UCSD-AML1 (cell line): ENCODE results near the gene UGT1A9.

Experiments used
- DNase-seq: peaks from one replicate; lab custom pipeline; 2025; ENCODE audit not compliant: unreplicated experiment; lab: John Stamatoyannopoulos, UW

The UGT1A9 gene

GRCh38 chr2:233815861-233816260, 144.2 kb downstream of the UGT1A9 start:
- DNase-seq, result no peak

GRCh38 chr2:233816334-233816733, 144.6 kb downstream of the UGT1A9 start:
- DNase-seq, result no peak

DNA sequence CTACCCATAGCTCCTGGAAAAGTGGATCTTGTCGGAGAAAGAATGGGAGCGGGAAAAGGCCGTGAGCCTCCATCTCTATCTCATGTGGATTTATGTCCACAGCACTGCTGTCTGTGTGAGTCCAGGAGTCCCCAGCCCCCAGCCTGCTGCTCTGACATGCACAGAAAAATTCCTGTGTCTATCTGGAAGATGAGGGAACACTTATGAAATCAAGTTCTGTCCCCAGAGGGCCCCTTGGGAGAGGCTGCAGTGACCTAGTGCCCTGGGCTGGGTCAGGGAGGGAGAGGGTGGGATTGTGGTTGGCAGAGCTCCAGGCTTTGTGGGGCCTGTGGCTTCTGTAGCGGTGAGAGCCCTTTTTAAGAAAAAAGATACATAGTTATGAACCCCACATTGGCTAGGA, 145.1 kb downstream of the UGT1A9 start:
- no peak for DNase-seq

GRCh38 chr2:233817361-233817911, 145.7 kb downstream of the UGT1A9 start:
- DNase-seq, result no peak

DNA sequence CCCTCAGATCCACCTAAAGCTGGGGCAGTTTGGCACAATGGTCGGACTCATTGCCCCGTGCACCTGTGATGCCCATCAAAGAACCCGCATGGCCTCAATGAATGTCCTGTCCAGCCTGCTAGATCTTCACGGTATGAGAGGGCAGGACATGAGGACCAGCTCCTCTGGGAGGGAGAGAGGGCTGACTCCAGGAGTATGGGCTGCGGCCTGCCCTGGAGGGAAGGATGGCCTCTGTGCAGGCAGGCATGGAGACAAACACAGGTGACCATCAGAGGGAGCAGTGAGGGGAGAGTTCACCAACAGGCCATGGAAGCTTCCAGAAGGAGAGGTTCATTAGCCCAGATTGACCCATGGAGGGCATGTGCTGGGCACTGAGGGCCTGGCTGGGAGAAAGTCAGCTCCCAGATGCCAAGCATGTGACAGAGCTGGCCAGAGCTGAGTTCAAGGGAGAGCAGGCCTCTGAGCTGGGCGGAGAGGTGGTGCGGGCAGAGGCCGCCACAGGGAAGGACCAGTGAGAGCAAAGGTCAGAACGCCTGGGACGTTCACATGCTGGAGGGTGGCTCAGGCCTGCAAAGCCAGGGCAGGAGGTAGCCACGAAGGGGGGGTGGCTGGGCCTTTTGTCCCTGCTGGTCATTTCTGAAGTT, 146.4 kb downstream of the UGT1A9 start:
- no peak for DNase-seq

- no peak for DNase-seq
These were observed 147.2 kb downstream of the UGT1A9 start for GRCh38 chr2:233818639-233819621.

DNA sequence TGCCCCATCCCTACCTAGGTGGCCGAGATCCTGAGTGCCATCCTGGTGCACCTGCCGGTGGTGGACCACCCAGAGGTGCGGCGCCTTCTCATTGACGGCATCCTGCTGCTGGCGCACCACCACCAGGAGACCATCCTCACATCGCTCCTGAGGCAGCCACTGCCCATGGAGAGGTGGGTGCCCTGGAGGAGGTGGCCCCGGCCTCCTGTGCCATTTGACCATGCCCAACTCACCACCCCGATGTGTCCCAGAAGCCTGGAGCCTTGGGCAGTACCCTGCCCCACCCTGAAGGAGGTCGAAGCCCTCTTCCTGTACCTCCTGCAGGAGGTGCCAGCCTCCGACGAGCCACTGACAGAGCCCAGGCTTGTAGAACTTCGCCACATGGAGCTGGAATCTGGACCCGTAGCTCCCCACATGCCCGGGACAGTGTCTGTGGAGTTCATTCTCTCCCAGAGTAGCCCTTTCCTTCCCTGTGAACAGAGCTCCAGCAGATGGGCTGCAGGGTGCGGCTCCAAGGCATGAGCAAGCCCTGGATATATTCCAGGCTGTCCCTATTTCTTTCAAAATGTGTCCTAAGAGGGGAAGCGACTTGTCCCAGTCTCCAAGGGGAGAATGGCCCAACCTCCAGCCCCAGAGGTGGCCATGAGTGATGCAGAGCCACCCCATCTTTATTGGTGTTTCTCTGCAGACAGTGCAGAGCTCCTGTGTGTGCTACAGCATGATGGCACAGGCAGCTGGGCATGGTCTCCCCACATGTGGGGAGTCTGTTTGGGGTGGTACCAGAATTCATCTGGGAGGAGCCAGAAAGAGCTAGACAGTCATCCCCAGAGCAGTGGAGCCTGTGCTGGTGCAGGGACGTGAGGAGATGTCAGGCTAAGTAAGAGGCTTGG, 148.4 kb downstream of the UGT1A9 start:
- DNase-seq, result no peak

- DNase-seq, result no peak
These were observed 149.0 kb downstream of the UGT1A9 start for GRCh38 chr2:233820774-233821105.

- DNase-seq, result no peak
These were observed 149.5 kb downstream of the UGT1A9 start for GRCh38 chr2:233821196-233821595.

DNA sequence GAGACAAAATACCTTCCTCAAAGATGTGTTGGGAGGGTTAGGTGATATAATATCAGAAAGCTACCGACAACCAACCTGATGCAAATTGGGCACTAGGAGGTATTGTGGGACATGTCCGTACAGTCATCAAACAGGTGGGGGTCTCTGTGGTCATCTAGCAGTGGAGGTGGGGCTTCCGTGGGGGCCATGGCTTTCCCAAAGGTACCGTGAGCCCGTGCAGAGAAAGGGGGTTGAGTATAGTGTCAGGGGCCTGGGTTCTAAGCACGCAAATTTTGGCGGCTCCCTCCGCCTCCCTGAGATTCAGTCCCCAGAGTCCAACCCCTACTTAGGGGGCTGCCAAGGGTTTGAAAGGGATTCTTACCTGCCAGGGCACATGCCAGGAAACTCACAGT, 150.0 kb downstream of the UGT1A9 start:
- DNase-seq, result no peak

DNA sequence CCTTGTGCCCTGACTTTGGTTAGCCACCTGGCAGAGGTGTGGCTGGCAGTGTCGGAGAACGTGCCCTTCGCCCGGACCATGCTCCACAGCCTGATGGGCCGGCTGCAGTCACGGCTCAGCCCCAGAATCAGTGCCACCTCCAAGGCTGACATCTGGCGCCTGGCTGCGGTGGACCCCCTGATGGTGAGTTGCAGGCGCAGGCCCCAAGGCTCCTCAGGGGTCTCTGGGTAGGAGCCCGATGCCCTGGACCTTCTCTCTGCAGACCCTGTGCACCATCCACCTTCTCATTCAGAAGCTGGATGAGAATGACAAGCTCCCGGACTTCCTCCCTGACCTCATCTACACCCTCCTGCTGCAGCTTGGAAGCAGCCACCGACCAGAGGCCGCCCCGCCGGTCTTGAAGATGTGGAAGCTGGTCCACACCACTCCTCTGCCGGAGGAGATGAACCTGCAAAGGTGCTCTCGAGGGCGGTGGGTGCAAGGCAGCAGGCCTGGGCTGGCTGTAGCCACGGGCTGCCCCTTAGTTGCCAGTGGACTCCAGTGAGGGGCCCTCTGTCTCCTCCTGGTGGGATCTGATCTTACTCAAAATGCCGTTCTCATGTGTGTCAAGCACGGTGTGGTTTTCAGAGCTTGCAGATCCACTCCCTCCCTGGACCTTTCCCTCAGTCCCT, 150.5 kb downstream of the UGT1A9 start:
- DNase-seq, result no peak
